Measurements from ENCODE around the gene DAD1.

The DAD1 gene

DNA sequence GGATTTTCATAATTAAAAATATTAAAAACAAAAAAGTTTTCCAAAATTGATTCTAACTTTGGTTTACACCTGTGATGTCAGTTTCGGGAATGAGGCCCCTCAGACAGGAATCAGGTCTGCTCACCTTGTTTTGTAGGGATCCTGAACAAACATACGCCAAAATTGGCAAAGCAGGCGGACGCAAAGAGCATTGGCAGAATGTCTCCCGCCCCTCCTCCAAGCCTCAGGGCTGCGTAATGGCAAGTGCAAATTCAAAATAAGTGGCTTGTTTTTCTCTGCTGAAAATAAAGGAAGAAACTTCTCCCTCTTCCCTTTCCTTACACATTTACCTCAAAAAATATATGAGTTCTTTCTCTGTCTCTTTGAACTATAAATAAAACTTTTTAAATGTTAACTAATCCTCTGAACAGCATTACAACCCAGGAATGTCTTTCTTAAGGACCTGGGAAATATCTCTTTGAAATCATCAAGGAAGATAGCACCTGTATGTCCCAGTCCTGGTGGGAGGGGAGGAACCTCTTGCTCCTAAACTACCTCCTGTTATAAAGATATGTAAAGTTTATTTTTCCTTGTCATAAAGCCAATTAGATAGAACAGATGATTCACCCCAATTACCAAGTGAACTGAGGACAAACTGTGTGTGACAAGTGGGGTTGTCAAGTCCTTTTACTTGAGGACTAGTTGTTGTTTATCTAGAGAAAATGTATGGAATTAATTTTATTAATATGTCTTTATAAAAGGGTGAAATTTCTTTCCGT, 38.7 kb upstream of the DAD1 start:
- Histone ChIP-seq H3K27me3 (ENCODE audit: insufficient read depth, low read length) (peaks cover 5% of the 10 kb centered on the region; the same call in 1 of the 2 replicates), H3K27ac (ENCODE audit: low read depth, low read length, poor library complexity, severe bottlenecking) (no peak overlapping the region), H3K79me2 (ENCODE audit: insufficient read depth, low read length) (no peaks in the 10 kb centered on the region), H3K36me3 (ENCODE audit: insufficient read depth, low read length) (no peaks in the 10 kb centered on the region), H3K4me1 (ENCODE audit: insufficient read depth, low read length, severe bottlenecking) (no peaks in the 10 kb centered on the region), H3K4me3 (ENCODE audit: low read depth, low read length, poor library complexity, severe bottlenecking) (no peak overlapping the region), H3K9me3 (ENCODE audit: low read length) (no peaks in the 10 kb centered on the region), H4K20me1 (ENCODE audit: insufficient read depth, low read length) (no peaks in the 10 kb centered on the region), H3F3A (ENCODE audit: insufficient read depth, low read length) (no peaks in the 10 kb centered on the region), H3K9me2 (ENCODE audit: low read depth, low read length) (no peaks in the 10 kb centered on the region), H3K9ac (ENCODE audit: low read length) (no peak overlapping the region), H3K4me2 (ENCODE audit: low read length) (no peak overlapping the region), H2AFZ (ENCODE audit: low read length) (no peak overlapping the region)
- TF ChIP-seq, protein P1, sequence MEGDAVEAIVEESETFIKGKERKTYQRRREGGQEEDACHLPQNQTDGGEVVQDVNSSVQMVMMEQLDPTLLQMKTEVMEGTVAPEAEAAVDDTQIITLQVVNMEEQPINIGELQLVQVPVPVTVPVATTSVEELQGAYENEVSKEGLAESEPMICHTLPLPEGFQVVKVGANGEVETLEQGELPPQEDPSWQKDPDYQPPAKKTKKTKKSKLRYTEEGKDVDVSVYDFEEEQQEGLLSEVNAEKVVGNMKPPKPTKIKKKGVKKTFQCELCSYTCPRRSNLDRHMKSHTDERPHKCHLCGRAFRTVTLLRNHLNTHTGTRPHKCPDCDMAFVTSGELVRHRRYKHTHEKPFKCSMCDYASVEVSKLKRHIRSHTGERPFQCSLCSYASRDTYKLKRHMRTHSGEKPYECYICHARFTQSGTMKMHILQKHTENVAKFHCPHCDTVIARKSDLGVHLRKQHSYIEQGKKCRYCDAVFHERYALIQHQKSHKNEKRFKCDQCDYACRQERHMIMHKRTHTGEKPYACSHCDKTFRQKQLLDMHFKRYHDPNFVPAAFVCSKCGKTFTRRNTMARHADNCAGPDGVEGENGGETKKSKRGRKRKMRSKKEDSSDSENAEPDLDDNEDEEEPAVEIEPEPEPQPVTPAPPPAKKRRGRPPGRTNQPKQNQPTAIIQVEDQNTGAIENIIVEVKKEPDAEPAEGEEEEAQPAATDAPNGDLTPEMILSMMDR (IDR thresholded peaks at IDR 0.05; ENCODE audit: low read length): no peak
- no peak for TF ChIP-seq EZH2 (IDR thresholded peaks at IDR 0.05; ENCODE audit: borderline replicate concordance, low read length)

DNA sequence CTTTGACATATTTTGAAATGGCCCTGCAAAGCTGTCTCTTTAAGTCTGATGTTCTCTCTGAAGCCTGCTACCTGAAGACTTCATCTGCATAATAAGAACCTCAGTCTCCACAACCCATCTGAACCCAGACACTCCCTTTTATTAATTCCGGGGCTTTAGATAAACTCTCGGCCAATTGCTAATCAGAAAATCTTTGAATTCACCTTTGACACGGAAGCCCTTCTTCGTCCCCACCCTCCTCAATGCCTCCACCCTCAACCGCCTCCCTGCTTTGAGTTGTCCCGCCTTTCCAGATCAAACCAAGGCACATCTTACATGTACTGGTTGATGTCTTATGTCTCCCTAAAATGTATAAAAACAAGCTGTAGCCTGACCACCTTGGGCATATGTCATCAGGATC, 37.6 kb upstream of the DAD1 start:
- Histone ChIP-seq H3K4me3 (ENCODE audit: low read depth, low read length, poor library complexity, severe bottlenecking) (no peak overlapping the region), H3K9me3 (ENCODE audit: low read length) (no peaks in the 10 kb centered on the region), H3K27ac (ENCODE audit: low read depth, low read length, poor library complexity, severe bottlenecking) (no peak overlapping the region), H3K79me2 (ENCODE audit: insufficient read depth, low read length) (no peaks in the 10 kb centered on the region), H4K20me1 (ENCODE audit: insufficient read depth, low read length) (no peaks in the 10 kb centered on the region), H3F3A (ENCODE audit: insufficient read depth, low read length) (no peaks in the 10 kb centered on the region), H3K4me2 (ENCODE audit: low read length) (no peak overlapping the region), H3K27me3 (ENCODE audit: insufficient read depth, low read length) (peaks cover 3% of the 10 kb centered on the region), H3K4me1 (ENCODE audit: insufficient read depth, low read length, severe bottlenecking) (no peaks in the 10 kb centered on the region), H3K9me2 (ENCODE audit: low read depth, low read length) (no peaks in the 10 kb centered on the region), H2AFZ (ENCODE audit: low read length) (no peak overlapping the region), H3K36me3 (ENCODE audit: insufficient read depth, low read length) (no peaks in the 10 kb centered on the region), H3K9ac (ENCODE audit: low read length) (no peak overlapping the region)
- TF ChIP-seq, protein P1 (IDR thresholded peaks at IDR 0.05; ENCODE audit: low read length): no peak
- no peak for TF ChIP-seq EZH2 (IDR thresholded peaks at IDR 0.05; ENCODE audit: borderline replicate concordance, low read length)

DNA sequence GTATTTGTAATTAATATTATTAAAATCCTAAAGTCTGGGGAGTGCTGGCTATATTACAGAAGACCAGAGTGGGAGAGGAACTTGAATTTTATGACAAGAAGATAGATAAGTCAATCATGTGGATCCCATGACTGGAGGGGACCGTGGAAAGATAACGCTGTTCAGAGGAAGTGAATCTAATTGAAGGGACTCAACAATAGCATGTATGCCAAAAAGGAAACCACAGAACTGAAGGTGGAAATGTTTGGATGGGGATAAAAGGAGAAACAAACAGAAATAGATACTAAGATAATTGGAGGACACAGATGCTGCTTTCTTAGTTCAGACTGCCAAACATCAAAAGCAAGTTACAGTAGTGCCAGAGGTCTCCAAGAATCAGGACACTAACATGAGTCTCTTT, 34.0 kb upstream of the DAD1 start:
- Histone ChIP-seq H3K4me3 (ENCODE audit: low read depth, low read length, poor library complexity, severe bottlenecking) (no peak overlapping the region), H3K4me1 (ENCODE audit: insufficient read depth, low read length, severe bottlenecking) (no peaks in the 10 kb centered on the region), H3F3A (ENCODE audit: insufficient read depth, low read length) (no peaks in the 10 kb centered on the region), H4K20me1 (ENCODE audit: insufficient read depth, low read length) (no peaks in the 10 kb centered on the region), H3K9ac (ENCODE audit: low read length) (no peak overlapping the region), H3K27ac (ENCODE audit: low read depth, low read length, poor library complexity, severe bottlenecking) (no peak overlapping the region), H3K4me2 (ENCODE audit: low read length) (no peak overlapping the region), H3K9me3 (ENCODE audit: low read length) (no peaks in the 10 kb centered on the region), H3K9me2 (ENCODE audit: low read depth, low read length) (no peaks in the 10 kb centered on the region), H3K36me3 (ENCODE audit: insufficient read depth, low read length) (no peaks in the 10 kb centered on the region), H2AFZ (ENCODE audit: low read length) (no peak overlapping the region), H3K27me3 (ENCODE audit: insufficient read depth, low read length) (no peaks in the 10 kb centered on the region; the same call in 1 of the 2 replicates), H3K79me2 (ENCODE audit: insufficient read depth, low read length) (no peaks in the 10 kb centered on the region)
- no peak for TF ChIP-seq EZH2 (IDR thresholded peaks at IDR 0.05; ENCODE audit: borderline replicate concordance, low read length)
- TF ChIP-seq, protein P1 (IDR thresholded peaks at IDR 0.05; ENCODE audit: low read length): no peak

Measured in OCI-LY1 (cell line).